Subcutaneous adipose tissue (tissue), 4 donors: ENCODE measurements around the gene TPX2. TPM values are rescaled to one million over a fixed set of nuclear protein-coding genes. Genes with fewer than 3 reads are reported as not detected.

Source experiments
- total RNA-seq, 4 donors: library from RNA; depleted of rRNA; stranded (reverse); fragments of >200 nt; gene quantifications; one replicate each; pipeline ENCODE4 v1.1.0, GENCODE V29; 2016
- TF ChIP-seq, protein P1 (sequence below): fragments of 450-650 bp; IDR thresholded peaks from one replicate; pipeline ENCODE4 v1.5.1; 2016; ENCODE audit warnings: low read depth, mild to moderate bottlenecking, control low read depth, antibody characterized with exemption, moderate library complexity

TPX2 gene
- total RNA-seq, 4 donors from 2014 or later: 0.49 to 4.9 (median 2.9) TPM

DNA sequence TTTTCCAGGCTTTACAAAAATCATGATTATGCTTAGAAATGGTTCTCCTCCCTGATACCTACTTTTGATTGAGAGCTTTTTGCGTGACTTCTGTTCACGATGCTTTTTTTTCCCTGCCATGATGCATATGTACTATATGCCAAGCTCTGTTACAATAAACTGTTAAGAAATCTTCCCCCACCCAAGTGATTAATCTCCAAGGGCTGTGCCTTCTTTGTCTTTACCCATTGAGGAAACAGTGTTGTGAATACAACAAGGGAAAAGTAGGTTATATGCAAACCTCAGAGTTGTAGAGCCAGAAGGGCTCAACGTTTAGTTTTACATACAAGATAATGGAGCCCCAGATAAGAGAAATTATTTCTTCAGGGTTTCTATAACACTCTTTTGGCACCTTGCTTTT is 46.0 kb downstream of the TPX2 start:
- TF ChIP-seq, protein P1, sequence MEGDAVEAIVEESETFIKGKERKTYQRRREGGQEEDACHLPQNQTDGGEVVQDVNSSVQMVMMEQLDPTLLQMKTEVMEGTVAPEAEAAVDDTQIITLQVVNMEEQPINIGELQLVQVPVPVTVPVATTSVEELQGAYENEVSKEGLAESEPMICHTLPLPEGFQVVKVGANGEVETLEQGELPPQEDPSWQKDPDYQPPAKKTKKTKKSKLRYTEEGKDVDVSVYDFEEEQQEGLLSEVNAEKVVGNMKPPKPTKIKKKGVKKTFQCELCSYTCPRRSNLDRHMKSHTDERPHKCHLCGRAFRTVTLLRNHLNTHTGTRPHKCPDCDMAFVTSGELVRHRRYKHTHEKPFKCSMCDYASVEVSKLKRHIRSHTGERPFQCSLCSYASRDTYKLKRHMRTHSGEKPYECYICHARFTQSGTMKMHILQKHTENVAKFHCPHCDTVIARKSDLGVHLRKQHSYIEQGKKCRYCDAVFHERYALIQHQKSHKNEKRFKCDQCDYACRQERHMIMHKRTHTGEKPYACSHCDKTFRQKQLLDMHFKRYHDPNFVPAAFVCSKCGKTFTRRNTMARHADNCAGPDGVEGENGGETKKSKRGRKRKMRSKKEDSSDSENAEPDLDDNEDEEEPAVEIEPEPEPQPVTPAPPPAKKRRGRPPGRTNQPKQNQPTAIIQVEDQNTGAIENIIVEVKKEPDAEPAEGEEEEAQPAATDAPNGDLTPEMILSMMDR: no peak

- TF ChIP-seq, protein P1: no peak
Measured at GRCh38 chr20:31788578-31788977, 49.5 kb downstream of the TPX2 start.

- TF ChIP-seq, protein P1: no peak
Measured at GRCh38 chr20:31790401-31790800, 51.3 kb downstream of the TPX2 start.

DNA sequence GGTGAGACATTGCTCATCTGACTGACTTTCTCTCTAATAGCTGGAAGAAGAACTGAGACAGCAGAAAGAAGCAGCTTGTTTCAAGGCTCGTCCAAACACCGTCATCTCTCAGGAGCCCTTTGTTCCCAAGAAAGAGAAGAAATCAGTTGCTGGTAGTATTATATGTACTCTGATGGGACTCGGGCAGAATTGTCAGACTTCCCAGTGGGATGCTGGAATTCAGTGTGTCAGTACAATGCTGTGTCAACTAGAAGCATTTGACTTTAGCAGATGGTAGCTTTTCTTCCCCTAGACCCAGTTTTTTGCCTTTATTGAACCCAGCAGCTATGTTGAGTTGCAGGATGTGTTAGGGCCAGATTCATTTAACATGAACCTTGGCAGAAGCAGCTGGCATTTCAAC is 58.3 kb downstream of the TPX2 start:
- TF ChIP-seq, protein P1: no peak

DNA sequence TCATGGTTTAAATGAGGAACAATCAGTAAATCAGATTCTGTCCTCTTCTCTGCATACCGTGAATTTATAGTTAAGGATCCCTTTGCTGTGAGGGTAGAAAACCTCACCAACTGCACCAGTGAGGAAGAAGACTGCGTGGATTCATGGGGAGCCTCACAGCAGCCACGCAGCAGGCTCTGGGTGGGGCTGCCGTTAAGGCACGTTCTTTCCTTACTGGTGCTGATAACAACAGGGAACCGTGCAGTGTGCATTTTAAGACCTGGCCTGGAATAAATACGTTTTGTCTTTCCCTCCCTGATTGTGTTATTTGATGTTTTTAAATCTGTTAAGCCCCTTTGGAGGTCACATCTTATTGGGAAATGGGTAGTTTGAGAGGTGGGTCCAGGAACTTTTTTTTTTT is 62.4 kb downstream of the TPX2 start:
- TF ChIP-seq, protein P1: no peak

DNA sequence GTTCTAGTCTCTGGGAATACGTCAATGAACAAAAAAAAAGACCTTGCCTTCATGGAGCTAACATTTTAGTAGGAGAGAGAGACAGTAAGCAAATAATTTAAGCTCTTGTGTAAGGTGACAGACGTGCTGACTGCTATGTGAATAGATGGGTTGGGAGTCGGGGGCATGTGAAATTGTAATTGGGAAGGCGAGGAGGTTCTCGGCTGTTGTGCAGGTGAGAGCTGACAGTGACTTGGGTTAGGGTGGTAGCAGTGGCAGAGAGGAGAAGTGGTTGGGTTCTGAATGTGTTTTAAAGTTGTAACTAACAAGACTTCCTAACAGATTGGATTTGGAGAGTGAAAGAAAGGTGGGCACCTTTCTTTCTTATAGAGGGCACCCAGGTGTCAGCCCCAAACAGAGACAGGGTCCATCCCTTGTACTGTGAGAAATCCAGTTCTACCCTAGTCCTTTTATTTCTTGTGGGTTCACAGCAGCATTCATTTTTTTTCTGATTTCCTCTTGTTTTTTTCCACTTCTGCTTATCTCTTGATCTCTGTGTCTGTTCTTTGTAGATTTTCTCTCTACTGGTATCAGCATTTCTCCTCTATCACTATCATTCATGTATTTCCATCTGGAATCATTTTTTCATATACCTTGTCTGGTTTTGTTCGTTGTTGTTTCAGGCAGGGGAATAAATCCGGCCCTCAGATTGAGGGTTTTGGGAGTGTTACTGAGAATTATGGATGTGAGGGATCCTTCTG is 64.6 kb downstream of the TPX2 start:
- TF ChIP-seq, protein P1: no peak

GRCh38 chr20:31806564-31807355 is 67.7 kb downstream of the TPX2 start:
- TF ChIP-seq, protein P1: no peak
